Neural progenitor cell (in vitro differentiated cells): Measurements from ENCODE around the gene RHBDF1.

Experiments used
- CTCF ChIP-seq: fragments of 200-600 bp; sonication (generic); IDR thresholded peaks from 2 replicates; pipeline ENCODE4 v1.5.1; 2017; ENCODE audit warnings: antibody characterized with exemption, mild to moderate bottlenecking
- EZH2phosphoT487 ChIP-seq: fragments of 200-600 bp; sonication (generic); IDR thresholded peaks from 2 replicates; pipeline ENCODE4 v1.6.1; 2017; ENCODE audit warnings: antibody characterized with exemption

DNA sequence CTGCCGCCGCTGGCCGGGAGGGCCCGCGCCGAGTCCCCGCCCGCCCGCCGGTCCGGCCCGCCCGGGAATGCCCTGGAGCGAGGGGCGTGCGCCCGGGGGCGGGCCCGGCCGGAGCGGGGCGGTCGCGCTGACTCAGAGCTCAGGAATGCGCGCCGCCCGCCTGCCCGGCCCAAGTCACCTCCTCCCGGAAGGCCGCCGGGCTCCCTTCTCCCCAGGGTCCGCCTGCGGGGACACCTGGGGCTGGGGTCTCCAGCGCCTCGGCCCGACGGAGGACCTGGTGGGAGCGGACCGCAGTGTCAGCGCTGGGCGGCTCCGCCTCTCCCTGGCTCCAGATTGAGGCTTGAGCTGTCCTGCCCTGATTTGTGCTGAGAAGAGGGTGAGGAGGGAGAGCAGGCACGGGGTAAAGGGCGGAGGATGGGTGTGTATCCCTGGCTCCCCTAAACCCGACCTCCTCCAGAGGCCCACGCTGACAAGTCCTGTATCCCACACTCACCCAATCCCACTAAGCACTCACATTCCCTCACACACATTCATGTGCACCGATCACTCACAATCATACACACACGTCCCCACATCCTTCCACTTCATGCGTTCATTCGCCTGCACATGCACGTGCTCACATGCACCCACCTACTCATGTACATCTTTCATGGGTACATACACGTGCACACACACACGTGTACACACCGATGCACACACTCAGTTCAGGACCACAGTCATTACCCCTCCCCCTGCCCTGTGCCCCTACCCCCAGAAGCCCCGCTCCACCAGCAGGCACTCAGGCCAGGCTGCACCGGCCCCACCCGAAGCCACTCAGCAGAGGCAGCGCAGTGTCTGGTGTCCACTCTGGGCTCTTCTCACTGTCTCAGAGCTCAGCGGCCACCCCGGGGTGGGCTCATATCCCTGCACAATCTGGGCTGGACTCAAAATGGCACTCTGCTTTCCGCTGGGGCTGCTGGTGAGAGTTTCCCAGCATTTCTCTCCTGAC, at the start of gene RHBDF1:
- TF ChIP-seq CTCF (no peak), EZH2phosphoT487 (no peak)
